ENCODE data around the gene TGFB1. TPM values are rescaled to one million over a fixed set of nuclear protein-coding genes. Genes with fewer than 3 reads are reported as not detected.

Gene TGFB1
- total and polyA plus RNA-seq, 2 of the 13 experiments (the other 11 are each of a cell fraction or from before 2014, with no cell fraction given): 4.1 to 5.4 TPM

DNA sequence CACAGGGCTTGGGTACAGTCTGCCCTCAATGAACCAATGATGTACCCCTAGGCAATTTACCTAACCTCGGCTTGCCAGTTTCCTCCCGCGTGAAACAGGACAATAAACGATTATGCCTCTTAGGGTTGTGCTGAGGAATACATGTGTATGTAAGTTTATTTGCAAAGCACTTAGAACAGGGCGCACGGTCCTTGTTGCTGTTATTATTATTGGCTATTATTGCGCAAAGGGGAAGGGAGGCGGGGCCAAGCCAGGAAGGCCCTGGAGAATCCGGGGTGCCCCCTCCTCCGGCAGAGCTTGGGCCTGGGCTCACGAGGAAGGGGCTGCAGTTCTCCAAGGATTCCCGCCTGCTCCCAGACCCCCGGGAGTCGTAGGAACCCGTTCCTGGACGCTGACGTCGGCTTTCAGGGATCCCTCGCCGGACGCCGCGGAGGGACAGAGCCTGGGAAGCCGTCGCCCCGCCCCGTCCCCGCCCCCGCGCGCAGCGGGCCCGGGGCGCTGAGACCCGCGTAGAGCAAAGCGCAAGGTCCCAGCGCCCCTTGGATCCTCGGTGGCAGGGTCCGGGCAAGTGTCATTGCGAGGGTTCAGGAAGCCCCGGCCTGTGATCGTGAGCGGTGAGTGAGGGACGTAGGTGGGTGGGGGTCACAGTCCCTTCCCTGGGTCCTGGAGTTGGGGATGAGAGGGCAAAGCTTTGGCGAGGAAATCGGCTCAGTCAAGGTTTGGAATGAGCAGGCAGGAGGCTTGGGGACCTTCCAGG, 22.7 kb upstream of the TGFB1 start, which contains the start of gene TMEM91 (continued):
- TF ChIP-seq, protein P1, sequence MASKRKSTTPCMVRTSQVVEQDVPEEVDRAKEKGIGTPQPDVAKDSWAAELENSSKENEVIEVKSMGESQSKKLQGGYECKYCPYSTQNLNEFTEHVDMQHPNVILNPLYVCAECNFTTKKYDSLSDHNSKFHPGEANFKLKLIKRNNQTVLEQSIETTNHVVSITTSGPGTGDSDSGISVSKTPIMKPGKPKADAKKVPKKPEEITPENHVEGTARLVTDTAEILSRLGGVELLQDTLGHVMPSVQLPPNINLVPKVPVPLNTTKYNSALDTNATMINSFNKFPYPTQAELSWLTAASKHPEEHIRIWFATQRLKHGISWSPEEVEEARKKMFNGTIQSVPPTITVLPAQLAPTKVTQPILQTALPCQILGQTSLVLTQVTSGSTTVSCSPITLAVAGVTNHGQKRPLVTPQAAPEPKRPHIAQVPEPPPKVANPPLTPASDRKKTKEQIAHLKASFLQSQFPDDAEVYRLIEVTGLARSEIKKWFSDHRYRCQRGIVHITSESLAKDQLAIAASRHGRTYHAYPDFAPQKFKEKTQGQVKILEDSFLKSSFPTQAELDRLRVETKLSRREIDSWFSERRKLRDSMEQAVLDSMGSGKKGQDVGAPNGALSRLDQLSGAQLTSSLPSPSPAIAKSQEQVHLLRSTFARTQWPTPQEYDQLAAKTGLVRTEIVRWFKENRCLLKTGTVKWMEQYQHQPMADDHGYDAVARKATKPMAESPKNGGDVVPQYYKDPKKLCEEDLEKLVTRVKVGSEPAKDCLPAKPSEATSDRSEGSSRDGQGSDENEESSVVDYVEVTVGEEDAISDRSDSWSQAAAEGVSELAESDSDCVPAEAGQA (IDR thresholded peaks at IDR 0.05; ENCODE audit: low read depth): no peak
- TF ChIP-seq, protein P1 (CRISPR knock-in tag; IDR thresholded peaks at IDR 0.05; ENCODE audit: borderline replicate concordance): no peak
- TF ChIP-seq MEIS2 (CRISPR knock-in tag; IDR thresholded peaks at IDR 0.05): peak; percentile 11; the same call in 1 of the 2 replicates
- no peak for TF ChIP-seq ZNF891 (CRISPR knock-in tag; IDR thresholded peaks at IDR 0.05)
- TF ChIP-seq BORCS8-MEF2B (CRISPR knock-in tag; IDR thresholded peaks at IDR 0.05): peak; percentile 29; the same call in 1 of the 2 replicates
- no peak for TF ChIP-seq ATAD3A (CRISPR knock-in tag; IDR thresholded peaks at IDR 0.05)
- TF ChIP-seq, protein P2, sequence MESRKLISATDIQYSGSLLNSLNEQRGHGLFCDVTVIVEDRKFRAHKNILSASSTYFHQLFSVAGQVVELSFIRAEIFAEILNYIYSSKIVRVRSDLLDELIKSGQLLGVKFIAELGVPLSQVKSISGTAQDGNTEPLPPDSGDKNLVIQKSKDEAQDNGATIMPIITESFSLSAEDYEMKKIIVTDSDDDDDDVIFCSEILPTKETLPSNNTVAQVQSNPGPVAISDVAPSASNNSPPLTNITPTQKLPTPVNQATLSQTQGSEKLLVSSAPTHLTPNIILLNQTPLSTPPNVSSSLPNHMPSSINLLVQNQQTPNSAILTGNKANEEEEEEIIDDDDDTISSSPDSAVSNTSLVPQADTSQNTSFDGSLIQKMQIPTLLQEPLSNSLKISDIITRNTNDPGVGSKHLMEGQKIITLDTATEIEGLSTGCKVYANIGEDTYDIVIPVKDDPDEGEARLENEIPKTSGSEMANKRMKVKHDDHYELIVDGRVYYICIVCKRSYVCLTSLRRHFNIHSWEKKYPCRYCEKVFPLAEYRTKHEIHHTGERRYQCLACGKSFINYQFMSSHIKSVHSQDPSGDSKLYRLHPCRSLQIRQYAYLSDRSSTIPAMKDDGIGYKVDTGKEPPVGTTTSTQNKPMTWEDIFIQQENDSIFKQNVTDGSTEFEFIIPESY (CRISPR knock-in tag; IDR thresholded peaks at IDR 0.05): no peak
- no peak for TF ChIP-seq ZNF549 (CRISPR knock-in tag; IDR thresholded peaks at IDR 0.05)
- no peak for TF ChIP-seq GFI1 (CRISPR knock-in tag; IDR thresholded peaks at IDR 0.05; ENCODE audit: borderline replicate concordance)
- TF ChIP-seq, protein P3, sequence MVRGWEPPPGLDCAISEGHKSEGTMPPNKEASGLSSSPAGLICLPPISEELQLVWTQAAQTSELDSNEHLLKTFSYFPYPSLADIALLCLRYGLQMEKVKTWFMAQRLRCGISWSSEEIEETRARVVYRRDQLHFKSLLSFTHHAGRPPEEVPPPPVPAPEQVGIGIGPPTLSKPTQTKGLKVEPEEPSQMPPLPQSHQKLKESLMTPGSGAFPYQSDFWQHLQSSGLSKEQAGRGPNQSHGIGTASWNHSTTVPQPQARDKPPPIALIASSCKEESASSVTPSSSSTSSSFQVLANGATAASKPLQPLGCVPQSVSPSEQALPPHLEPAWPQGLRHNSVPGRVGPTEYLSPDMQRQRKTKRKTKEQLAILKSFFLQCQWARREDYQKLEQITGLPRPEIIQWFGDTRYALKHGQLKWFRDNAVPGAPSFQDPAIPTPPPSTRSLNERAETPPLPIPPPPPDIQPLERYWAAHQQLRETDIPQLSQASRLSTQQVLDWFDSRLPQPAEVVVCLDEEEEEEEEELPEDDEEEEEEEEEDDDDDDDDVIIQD (CRISPR knock-in tag; IDR thresholded peaks at IDR 0.05; ENCODE audit: low read depth): no peak
- TF ChIP-seq, protein P4, sequence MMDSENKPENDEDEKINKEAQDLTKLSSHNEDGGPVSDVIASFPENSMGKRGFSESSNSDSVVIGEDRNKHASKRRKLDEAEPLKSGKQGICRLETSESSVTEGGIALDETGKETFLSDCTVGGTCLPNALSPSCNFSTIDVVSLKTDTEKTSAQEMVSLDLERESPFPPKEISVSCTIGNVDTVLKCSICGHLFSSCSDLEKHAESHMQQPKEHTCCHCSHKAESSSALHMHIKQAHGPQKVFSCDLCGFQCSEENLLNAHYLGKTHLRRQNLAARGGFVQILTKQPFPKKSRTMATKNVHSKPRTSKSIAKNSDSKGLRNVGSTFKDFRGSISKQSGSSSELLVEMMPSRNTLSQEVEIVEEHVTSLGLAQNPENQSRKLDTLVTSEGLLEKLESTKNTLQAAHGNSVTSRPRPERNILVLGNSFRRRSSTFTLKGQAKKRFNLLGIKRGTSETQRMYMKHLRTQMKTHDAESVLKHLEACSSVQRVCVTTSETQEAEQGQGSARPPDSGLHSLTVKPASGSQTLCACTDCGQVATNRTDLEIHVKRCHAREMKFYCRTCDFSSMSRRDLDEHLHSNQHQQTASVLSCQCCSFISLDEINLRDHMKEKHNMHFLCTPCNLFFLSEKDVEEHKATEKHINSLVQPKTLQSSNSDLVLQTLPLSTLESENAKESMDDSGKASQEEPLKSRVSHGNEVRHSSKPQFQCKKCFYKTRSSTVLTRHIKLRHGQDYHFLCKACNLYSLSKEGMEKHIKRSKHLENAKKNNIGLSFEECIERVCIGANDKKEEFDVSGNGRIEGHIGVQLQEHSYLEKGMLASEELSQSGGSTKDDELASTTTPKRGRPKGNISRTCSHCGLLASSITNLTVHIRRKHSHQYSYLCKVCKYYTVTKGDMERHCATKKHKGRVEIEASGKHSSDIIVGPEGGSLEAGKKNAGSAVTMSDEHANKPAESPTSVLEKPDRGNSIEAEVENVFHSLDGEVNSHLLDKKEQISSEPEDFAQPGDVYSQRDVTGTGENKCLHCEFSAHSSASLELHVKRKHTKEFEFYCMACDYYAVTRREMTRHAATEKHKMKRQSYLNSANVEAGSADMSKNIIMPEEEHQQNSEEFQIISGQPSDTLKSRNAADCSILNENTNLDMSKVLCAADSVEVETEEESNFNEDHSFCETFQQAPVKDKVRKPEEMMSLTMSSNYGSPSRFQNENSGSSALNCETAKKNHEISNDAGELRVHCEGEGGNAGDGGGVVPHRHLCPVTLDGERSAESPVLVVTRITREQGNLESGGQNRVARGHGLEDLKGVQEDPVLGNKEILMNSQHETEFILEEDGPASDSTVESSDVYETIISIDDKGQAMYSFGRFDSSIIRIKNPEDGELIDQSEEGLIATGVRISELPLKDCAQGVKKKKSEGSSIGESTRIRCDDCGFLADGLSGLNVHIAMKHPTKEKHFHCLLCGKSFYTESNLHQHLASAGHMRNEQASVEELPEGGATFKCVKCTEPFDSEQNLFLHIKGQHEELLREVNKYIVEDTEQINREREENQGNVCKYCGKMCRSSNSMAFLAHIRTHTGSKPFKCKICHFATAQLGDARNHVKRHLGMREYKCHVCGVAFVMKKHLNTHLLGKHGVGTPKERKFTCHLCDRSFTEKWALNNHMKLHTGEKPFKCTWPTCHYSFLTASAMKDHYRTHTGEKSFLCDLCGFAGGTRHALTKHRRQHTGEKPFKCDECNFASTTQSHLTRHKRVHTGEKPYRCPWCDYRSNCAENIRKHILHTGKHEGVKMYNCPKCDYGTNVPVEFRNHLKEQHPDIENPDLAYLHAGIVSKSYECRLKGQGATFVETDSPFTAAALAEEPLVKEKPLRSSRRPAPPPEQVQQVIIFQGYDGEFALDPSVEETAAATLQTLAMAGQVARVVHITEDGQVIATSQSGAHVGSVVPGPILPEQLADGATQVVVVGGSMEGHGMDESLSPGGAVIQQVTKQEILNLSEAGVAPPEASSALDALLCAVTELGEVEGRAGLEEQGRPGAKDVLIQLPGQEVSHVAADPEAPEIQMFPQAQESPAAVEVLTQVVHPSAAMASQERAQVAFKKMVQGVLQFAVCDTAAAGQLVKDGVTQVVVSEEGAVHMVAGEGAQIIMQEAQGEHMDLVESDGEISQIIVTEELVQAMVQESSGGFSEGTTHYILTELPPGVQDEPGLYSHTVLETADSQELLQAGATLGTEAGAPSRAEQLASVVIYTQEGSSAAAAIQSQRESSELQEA (CRISPR knock-in tag; IDR thresholded peaks at IDR 0.05; ENCODE audit: not compliant biosample characterization): no peak

All from HepG2 (cell line).